ENCODE data around the gene ZNF606. TPM values are rescaled to one million over a fixed set of nuclear protein-coding genes. Genes with fewer than 3 reads are reported as not detected.

The ZNF606 gene
- total RNA-seq, 1 experiment from 2014 or later, result 23.5 TPM

GRCh38 chr19:58045411-58046050 lies 42.9 kb upstream of the ZNF606 start:
- intact Hi-C loops (cut with micrococcal nuclease; ENCODE audit: unreplicated experiment), result no loop called here
- CTCF ChIA-PET, result no interaction called here
- DNase-seq, result no peak
- TF ChIP-seq CTCF (IDR thresholded peaks at IDR 0.05; ENCODE audit: unreplicated experiment), result no peak
- Mint-ChIP-seq H3K27me3 (ENCODE audit: unreplicated experiment) (no peaks in the 10 kb centered on the region), H3K4me1 (ENCODE audit: low read depth, unreplicated experiment) (no peaks in the 10 kb centered on the region), H3K27ac (ENCODE audit: unreplicated experiment) (no peak overlapping the region), H3K4me3 (ENCODE audit: low read depth, unreplicated experiment) (no peak overlapping the region), H3K36me3 (ENCODE audit: insufficient read depth, unreplicated experiment) (no peaks in the 10 kb centered on the region), H3K9me3 (ENCODE audit: low read depth, unreplicated experiment) (peaks cover 12% of the 10 kb centered on the region)
- no TSS peak for BruUV-seq (replicated peaks)

DNA sequence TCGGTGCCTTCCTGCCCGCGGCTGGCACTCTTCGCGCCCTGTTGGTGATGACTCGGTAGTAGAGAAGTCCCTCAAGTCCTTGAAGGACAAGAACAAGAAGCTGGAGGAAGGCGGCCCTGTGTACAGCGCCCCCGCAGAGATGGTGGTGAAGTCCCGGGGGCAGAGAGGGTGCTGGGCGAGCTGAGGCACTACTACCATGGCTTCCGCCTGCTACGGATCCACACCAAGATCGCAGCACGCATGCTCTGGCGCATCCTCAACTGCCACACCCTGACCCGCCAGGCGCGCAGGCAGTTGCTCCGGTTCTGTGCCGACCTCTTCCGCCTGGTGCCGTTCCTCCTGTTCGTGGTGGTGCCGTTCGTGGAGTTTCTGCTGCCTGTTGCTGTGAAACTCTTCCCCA lies 42.3 kb upstream of the ZNF606 start:
- DNase-seq, result no peak
- Mint-ChIP-seq H3K9me3 (ENCODE audit: low read depth, unreplicated experiment) (peaks cover 12% of the 10 kb centered on the region), H3K27me3 (ENCODE audit: unreplicated experiment) (no peaks in the 10 kb centered on the region), H3K27ac (ENCODE audit: unreplicated experiment) (no peak overlapping the region), H3K36me3 (ENCODE audit: insufficient read depth, unreplicated experiment) (no peaks in the 10 kb centered on the region), H3K4me1 (ENCODE audit: low read depth, unreplicated experiment) (no peaks in the 10 kb centered on the region), H3K4me3 (ENCODE audit: low read depth, unreplicated experiment) (no peak overlapping the region)
- CTCF ChIA-PET, result no interaction called here
- intact Hi-C loops (cut with micrococcal nuclease; ENCODE audit: unreplicated experiment), result no loop called here
- TF ChIP-seq CTCF (IDR thresholded peaks at IDR 0.05; ENCODE audit: unreplicated experiment), result no peak
- BruUV-seq (replicated peaks), result no TSS peak

DNA sequence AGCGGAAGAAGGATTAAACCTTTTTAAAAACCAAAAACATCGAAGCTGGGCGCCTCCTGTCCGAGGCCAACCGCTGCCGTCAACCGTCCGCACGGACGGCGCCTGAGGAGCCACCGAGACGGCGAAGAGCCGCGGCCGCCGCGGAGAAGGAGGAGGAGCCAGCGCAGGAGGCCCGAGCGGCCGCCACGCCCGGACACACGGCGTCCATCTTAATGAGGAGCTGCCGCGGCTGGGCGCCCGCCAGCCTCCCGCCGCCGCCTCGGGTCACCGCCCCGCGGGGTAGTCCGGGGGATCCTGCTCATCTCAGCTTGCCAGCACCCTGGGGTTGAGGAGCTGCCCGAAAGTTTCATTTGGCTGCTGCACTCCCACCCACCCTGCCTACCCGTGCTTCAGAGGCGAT lies 41.8 kb upstream of the ZNF606 start:
- TF ChIP-seq CTCF (IDR thresholded peaks at IDR 0.05; ENCODE audit: unreplicated experiment), result no peak
- CTCF ChIA-PET, result no interaction called here
- H3K9me3 Mint-ChIP-seq (ENCODE audit: low read depth, unreplicated experiment), result peaks cover 12% of the 10 kb centered on the region

DNA sequence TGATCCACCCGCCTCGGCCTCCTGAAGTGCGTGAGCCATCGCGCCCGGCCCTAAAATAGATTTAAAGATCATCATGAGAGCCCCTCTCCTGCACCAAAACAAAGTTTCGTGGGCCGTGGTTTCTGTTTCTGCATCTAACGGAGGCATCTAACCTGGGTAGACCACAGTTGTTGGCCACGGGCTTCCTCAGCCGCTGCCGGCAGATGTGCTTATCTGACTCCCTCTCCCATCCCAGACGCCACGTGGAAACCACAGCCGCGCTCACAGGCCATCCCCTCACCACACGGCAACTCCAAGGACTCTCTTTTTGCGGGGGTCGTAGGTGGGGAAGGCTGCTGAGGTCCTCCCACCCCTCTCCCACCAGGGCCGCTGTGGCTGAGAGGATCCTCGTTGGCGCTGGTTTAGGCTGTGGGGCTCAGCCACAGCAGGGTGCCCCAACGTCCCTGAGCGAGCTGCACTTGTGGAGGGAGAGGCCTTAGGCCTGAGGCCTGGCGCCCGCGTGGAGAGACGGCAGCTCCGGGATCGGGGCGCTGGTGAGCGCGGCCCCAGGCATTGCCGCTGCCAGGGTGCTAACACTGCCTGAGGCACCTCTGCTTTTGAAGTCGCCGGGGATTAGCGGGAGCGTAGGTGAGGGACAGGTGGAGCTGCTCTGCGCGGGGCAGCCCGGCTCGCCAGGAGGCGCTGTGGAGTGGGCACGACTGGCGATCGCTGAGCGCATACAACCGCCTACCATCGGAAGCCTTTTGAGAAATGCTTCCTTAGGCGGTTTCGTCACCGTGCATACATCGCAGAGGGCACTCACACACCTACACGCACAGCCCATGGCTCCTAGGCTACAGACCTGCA lies 40.1 kb upstream of the ZNF606 start:
- no peaks in the 10 kb centered on the region for H3K27me3 Mint-ChIP-seq (ENCODE audit: unreplicated experiment)
- peaks cover 12% of the 10 kb centered on the region for H3K9me3 Mint-ChIP-seq (ENCODE audit: low read depth, unreplicated experiment)
- CTCF ChIA-PET, result no interaction called here
- no peak overlapping the region for H3K27ac Mint-ChIP-seq (ENCODE audit: unreplicated experiment)
- intact Hi-C loops (cut with micrococcal nuclease; ENCODE audit: unreplicated experiment), result no loop called here
- H3K4me3 Mint-ChIP-seq (ENCODE audit: low read depth, unreplicated experiment), result no peak overlapping the region
- DNase-seq, result no peak
- H3K36me3 Mint-ChIP-seq (ENCODE audit: insufficient read depth, unreplicated experiment), result peaks cover 5% of the 10 kb centered on the region
- TF ChIP-seq CTCF (IDR thresholded peaks at IDR 0.05; ENCODE audit: unreplicated experiment), result no peak
- no TSS peak for BruUV-seq (replicated peaks)
- no peaks in the 10 kb centered on the region for H3K4me1 Mint-ChIP-seq (ENCODE audit: low read depth, unreplicated experiment)

More for the DNA sequence above, 41.8 kb upstream of the ZNF606 start:
- Mint-ChIP-seq H3K4me1 (ENCODE audit: low read depth, unreplicated experiment) (no peaks in the 10 kb centered on the region), H3K4me3 (ENCODE audit: low read depth, unreplicated experiment) (no peak overlapping the region), H3K27ac (ENCODE audit: unreplicated experiment) (no peak overlapping the region), H3K27me3 (ENCODE audit: unreplicated experiment) (no peaks in the 10 kb centered on the region), H3K36me3 (ENCODE audit: insufficient read depth, unreplicated experiment) (no peaks in the 10 kb centered on the region)
- no peak for DNase-seq
- intact Hi-C loops (cut with micrococcal nuclease; ENCODE audit: unreplicated experiment), result no loop called here
- no TSS peak for BruUV-seq (replicated peaks)

Data from Calu3 (cell line).